PC-9 (cell line): ENCODE measurements around the gene SIGLEC11.

ENCODE experiments used
- EZH2 ChIP-seq: fragments of 200-600 bp; sonication (generic); IDR thresholded peaks from 2 replicates; pipeline ENCODE4 v1.8.0; 2017; ENCODE audit warnings: antibody characterized with exemption, low read depth
- TF ChIP-seq, protein P1 (sequence below): fragments of 200-600 bp; sonication (generic); conservative IDR thresholded peaks from 2 replicates; pipeline ENCODE4 v1.6.1; 2017; ENCODE audit warnings: mixed run types, antibody characterized with exemption, mild to moderate bottlenecking, moderate library complexity

GRCh38 chr19:49985871-49986270, 24.9 kb upstream of the SIGLEC11 start:
- TF ChIP-seq, protein P1, sequence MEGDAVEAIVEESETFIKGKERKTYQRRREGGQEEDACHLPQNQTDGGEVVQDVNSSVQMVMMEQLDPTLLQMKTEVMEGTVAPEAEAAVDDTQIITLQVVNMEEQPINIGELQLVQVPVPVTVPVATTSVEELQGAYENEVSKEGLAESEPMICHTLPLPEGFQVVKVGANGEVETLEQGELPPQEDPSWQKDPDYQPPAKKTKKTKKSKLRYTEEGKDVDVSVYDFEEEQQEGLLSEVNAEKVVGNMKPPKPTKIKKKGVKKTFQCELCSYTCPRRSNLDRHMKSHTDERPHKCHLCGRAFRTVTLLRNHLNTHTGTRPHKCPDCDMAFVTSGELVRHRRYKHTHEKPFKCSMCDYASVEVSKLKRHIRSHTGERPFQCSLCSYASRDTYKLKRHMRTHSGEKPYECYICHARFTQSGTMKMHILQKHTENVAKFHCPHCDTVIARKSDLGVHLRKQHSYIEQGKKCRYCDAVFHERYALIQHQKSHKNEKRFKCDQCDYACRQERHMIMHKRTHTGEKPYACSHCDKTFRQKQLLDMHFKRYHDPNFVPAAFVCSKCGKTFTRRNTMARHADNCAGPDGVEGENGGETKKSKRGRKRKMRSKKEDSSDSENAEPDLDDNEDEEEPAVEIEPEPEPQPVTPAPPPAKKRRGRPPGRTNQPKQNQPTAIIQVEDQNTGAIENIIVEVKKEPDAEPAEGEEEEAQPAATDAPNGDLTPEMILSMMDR: no peak
- TF ChIP-seq EZH2: no peak
